ENCODE data around the gene TM7SF2.

- TF ChIP-seq CTCF (conservative IDR thresholded peaks at IDR 0.05; ENCODE audit: low read length) (no peak), EZH2phosphoT487 (IDR thresholded peaks at IDR 0.05; ENCODE audit: borderline replicate concordance) (no peak)
These were observed 27.7 kb upstream of the TM7SF2 start, which contains the start of the genes CDCA5 and ZFPL1 for GRCh38 chr11:65083834-65084597.
